CD4-positive, alpha-beta T cell (primary cell): Measurements from ENCODE around the gene CLEC14A. TPM values are rescaled to one million over a fixed set of nuclear protein-coding genes. Genes with fewer than 3 reads are reported as not detected.

Source experiments
- ATAC-seq: fragments of 200-7000 bp; cut with Tn5 transposase; one replicate; pipeline ENCODE4 v1.10.0; 2022; ENCODE audit warnings: mild to moderate bottlenecking; ENCODE audit not compliant: poor library complexity
- CTCF ChIA-PET: fragments of 350-600 bp; sonication (Branson Sonifier 250); formaldehyde crosslinking; loops from one replicate; lab custom pipeline; 2021; ENCODE audit warnings: antibody characterized with exemption, inconsistent platforms; lab: Charles Lee
- POLR2A ChIA-PET: fragments of 350-600 bp; sonication (Branson Sonifier 250); formaldehyde crosslinking; loops from one replicate; lab custom pipeline; 2021; ENCODE audit warnings: antibody characterized with exemption, inconsistent platforms; lab: Charles Lee
- DNase-seq, 14 experiments: peaks; one replicate each; pipeline ENCODE4 v3.0.0-alpha.2; 2013 to 2020; ENCODE audit warnings: mixed read lengths in 2 of 14
- H3K27ac ChIP-seq, 2 donors: one replicate each; pipeline versions ENCODE4 v1.5.1 to v1.7.0; 2013; ENCODE audit warnings: low read length in 2 of 2, low read depth in 1 of 2, mild to moderate bottlenecking in 1 of 2
- H3K27me3 ChIP-seq, 2 experiments: 1 replicate in 1 of 2; 2 replicates in 1 of 2; pipeline versions ENCODE4 v1.6.1 to v1.7.0; 2013; ENCODE audit warnings: low read length in 2 of 2, control low read depth in 1 of 2, mild to moderate bottlenecking in 1 of 2, moderate library complexity in 1 of 2; ENCODE audit not compliant: insufficient read depth in 2 of 2, control insufficient read depth in 1 of 2
- H3K36me3 ChIP-seq: one replicate; pipeline ENCODE4 v1.6.1; 2013; ENCODE audit warnings: low read length, control low read depth; ENCODE audit not compliant: insufficient read depth
- H3K4me1 ChIP-seq: one replicate; pipeline ENCODE4 v1.6.1; 2013; ENCODE audit warnings: low read length, control low read depth; ENCODE audit not compliant: insufficient read depth
- H3K4me3 ChIP-seq: one replicate; pipeline ENCODE4 v1.5.1; 2013; ENCODE audit warnings: mild to moderate bottlenecking, low read length, moderate library complexity
- H3K9me3 ChIP-seq, 2 experiments: 1 replicate in 1 of 2; 2 replicates in 1 of 2; pipeline versions ENCODE4 v1.6.1 to v1.7.0; 2013; ENCODE audit warnings: low read length in 2 of 2, mild to moderate bottlenecking in 2 of 2, control low read depth in 1 of 2, moderate library complexity in 1 of 2; ENCODE audit not compliant: control insufficient read depth in 1 of 2, insufficient read depth in 1 of 2
- H3K27ac Mint-ChIP-seq: one replicate; pipeline ENCODE4 v1.8.0; 2020; ENCODE audit warnings: mixed read lengths
- H3K27me3 Mint-ChIP-seq: one replicate; pipeline ENCODE4 v1.8.0; 2021; ENCODE audit warnings: mixed read lengths
- H3K36me3 Mint-ChIP-seq: one replicate; pipeline ENCODE4 v1.8.0; 2021; ENCODE audit warnings: low read depth, mixed read lengths
- H3K4me1 Mint-ChIP-seq: one replicate; pipeline ENCODE4 v1.8.0; 2021; ENCODE audit warnings: low read depth, mixed read lengths
- H3K4me3 Mint-ChIP-seq: one replicate; pipeline ENCODE4 v1.8.0; 2020; ENCODE audit warnings: mild to moderate bottlenecking, mixed read lengths
- H3K9me3 Mint-ChIP-seq: one replicate; pipeline ENCODE4 v1.8.0; 2020; ENCODE audit warnings: mixed read lengths
- CTCF ChIP-seq: fragments of 200-600 bp; IDR thresholded peaks from one replicate; pipeline ENCODE4 v1.8.0; 2022; ENCODE audit warnings: antibody characterized with exemption, mild to moderate bottlenecking
- intact Hi-C, 2 experiments: fragments of 100-400 bp; cut with DNase I in 1 of 2; cut with micrococcal nuclease in 1 of 2; formaldehyde crosslinking; loops; one replicate each; pipeline versions ENCODE4 v1.15.1 to v1.9.0; 2023 to 2025; cut with DNase I, micrococcal nuclease
- polyA plus RNA-seq, 2 donors: library from polyadenylated mRNA; unstranded; fragments of 120-200 nt; gene quantifications; one replicate each; pipeline ENCODE4 v1.2.1, GENCODE V29; 2013
- total RNA-seq, 174 experiments: library from RNA in 2 of 174; stranded (reverse) in 2 of 174; gene quantifications; one replicate each; pipeline ENCODE4 v1.2.3 and lab custom pipeline; 2021 to 2026

The CLEC14A gene
- total RNA-seq (not detected), total RNA-seq (lab: John Stamatoyannopoulos, UW) (0 to 0.32 (median 0) reads per million in 172 experiments)
- not detected for polyA plus RNA-seq (2013, experiment 1 of 2)
- polyA plus RNA-seq (2013, experiment 2 of 2) = 0.56 TPM

DNA sequence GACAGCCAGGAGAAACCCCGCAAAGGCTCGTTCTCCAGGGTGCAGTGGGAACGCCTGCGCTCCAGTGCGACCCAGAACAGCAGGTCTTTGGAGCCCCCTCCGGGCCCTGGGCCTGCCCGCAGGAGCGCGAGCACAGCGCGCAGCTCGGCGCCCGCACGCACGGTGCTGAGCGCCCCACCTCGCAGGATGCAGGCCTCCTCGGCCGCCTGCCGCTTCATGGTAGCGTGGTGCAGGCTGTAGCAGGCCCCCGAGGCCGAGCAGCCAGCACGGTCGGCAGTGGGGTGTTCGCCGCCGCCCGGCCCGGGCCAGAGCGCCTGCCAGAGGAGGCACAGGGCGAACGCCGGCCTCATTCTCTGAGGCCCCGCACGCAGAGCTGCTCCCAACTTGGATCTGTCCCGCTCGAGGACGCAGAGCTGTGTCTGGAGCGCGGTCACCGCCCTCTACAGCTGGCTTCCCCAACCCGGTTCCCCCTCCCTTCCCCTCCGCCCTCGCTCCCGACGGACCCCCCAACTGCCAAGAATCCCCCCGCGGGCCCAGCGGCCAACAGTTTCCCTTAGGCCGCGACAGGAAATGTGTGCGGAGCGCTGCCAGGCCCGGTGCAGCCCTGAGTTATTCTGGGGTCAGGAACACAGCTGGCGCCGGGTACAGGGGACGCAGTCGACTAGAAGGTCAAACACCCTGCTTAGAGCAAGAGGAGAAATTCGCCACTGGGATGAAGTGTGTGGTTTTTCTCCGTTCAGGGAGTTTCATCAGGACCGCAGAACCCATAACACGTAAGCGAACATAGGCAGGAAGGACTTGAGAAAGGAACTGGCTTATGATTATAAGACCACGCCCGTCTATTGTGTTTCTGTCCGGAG lies at the start of gene CLEC14A:
Gene CLEC14A (minus strand): TSS at position 421 of the 860 bp plus-strand sequence. CDS start 71 bp downstream, at position 350.
- H3K4me1 Mint-ChIP-seq = peaks cover 7% of the 10 kb centered on the region
- peaks cover 49% of the 10 kb centered on the region for H3K27me3 Mint-ChIP-seq
- no peaks in the 10 kb centered on the region for H3K36me3 ChIP-seq
- H3K9me3 ChIP-seq = peaks cover 0 to 11% of the 10 kb centered on the region in 2 experiments
- H3K9me3 Mint-ChIP-seq = no peaks in the 10 kb centered on the region
- H3K27ac ChIP-seq = no peak within 1 kb of the TSS
- peaks cover 19% of the 10 kb centered on the region for H3K4me1 ChIP-seq
- intact Hi-C loops = no loop called here
- H3K36me3 Mint-ChIP-seq = no peaks in the 10 kb centered on the region
- no peak for TF ChIP-seq CTCF
- no peak within 1 kb of the TSS for H3K27ac Mint-ChIP-seq
- ChIA-PET CTCF (no interaction called here), POLR2A (no interaction called here)
- ATAC-seq (no peak), DNase-seq (peak in 4 of 14 experiments; percentile 0 to 38 (median 2))
- H3K4me3 ChIP-seq = peak within 1 kb of the TSS; percentile 22
- H3K4me3 Mint-ChIP-seq = peak within 1 kb of the TSS; percentile 58
- H3K27me3 ChIP-seq = peaks cover 27 to 30% of the 10 kb centered on the region in 2 experiments

DNA sequence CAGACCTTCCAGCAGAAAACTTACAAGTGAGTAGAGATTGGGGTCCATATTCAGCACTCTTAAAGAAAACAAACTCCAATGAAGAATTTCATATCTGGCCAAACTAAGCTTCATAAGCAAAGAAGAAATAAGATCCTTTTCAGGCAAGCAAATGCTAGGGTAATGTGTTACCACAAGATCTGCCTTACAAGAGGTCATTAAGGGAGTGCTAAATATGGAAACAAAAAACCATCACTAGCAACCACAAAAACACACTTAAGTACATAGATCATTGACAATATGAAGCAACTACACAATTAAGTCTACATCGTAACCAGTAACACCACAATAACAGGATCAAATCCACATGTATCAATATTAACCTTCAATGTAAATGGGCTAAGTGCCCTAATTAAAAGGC lies 47.1 kb upstream of the CLEC14A start:
- ChIA-PET POLR2A (no interaction called here), CTCF (no interaction called here)
- Histone ChIP-seq H3K4me3 (no peak overlapping the region), H3K27me3 (peaks cover 0 to 3% of the 10 kb centered on the region in 2 experiments), H3K36me3 (no peaks in the 10 kb centered on the region), H3K27ac (no peak overlapping the region), H3K4me1 (no peaks in the 10 kb centered on the region), H3K9me3 (peaks cover 0 to 14% of the 10 kb centered on the region in 2 experiments)
- Mint-ChIP-seq H3K27me3 (peaks cover 5% of the 10 kb centered on the region), H3K4me3 (no peak overlapping the region), H3K27ac (no peak overlapping the region), H3K36me3 (no peaks in the 10 kb centered on the region), H3K9me3 (peaks cover 2% of the 10 kb centered on the region), H3K4me1 (no peaks in the 10 kb centered on the region)
- no peak for DNase-seq
- TF ChIP-seq CTCF = no peak
- no peak for ATAC-seq
- intact Hi-C loops = no loop called here

- Mint-ChIP-seq H3K27me3 (peaks cover 5% of the 10 kb centered on the region), H3K36me3 (no peaks in the 10 kb centered on the region), H3K4me1 (no peaks in the 10 kb centered on the region), H3K9me3 (peaks cover 2% of the 10 kb centered on the region), H3K27ac (no peak overlapping the region), H3K4me3 (no peak overlapping the region)
- no peak overlapping the region for H3K27ac ChIP-seq
- TF ChIP-seq CTCF = no peak
- H3K9me3 ChIP-seq = peaks cover 0 to 14% of the 10 kb centered on the region in 2 experiments
- H3K4me3 ChIP-seq = no peak overlapping the region
- POLR2A ChIA-PET = no interaction called here
- no peak for DNase-seq
- CTCF ChIA-PET = no interaction called here
- peaks cover 0 to 3% of the 10 kb centered on the region in 2 experiments for H3K27me3 ChIP-seq
- no peak for ATAC-seq
- intact Hi-C loops = no loop called here
- H3K36me3 ChIP-seq = no peaks in the 10 kb centered on the region
- H3K4me1 ChIP-seq = no peaks in the 10 kb centered on the region
These were observed 46.1 kb upstream of the CLEC14A start for GRCh38 chr14:38302034-38302433.
